Coronary artery (tissue), 2 donors: ENCODE measurements around the gene SOCS6.
A peak's percentile ranks its signal among the peaks of the same experiment; 100 is the strongest.

Experiments used
- DNase-seq: peaks from one replicate; pipeline ENCODE4 v3.0.0-alpha.2; 2017; ENCODE audit warnings: low spot score
- H3K27ac ChIP-seq, 2 donors: fragments of 200-600 bp; sonication (generic); one replicate each; pipeline ENCODE4 v1.5.1; 2016 to 2019
- H3K4me3 ChIP-seq: fragments of 200-600 bp; sonication (generic); 2 replicates; pipeline ENCODE4 v1.5.1; 2016; ENCODE audit warnings: mild to moderate bottlenecking, moderate library complexity
- CTCF ChIP-seq: fragments of 200-600 bp; sonication (generic); IDR thresholded peaks from one replicate; pipeline ENCODE4 v1.5.1; 2019; ENCODE audit warnings: antibody characterized with exemption

Gene SOCS6

GRCh38 chr18:70332694-70333093 is 43.8 kb downstream of the SOCS6 start:
- DNase-seq = no peak
- TF ChIP-seq CTCF = no peak
- Histone ChIP-seq H3K27ac (no peak overlapping the region), H3K4me3 (no peak overlapping the region)

GRCh38 chr18:70333316-70333715 is 44.5 kb downstream of the SOCS6 start:
- Histone ChIP-seq H3K4me3 (no peak overlapping the region), H3K27ac (no peak overlapping the region)
- TF ChIP-seq CTCF = no peak
- no peak for DNase-seq

- no peak for DNase-seq
These were observed 44.9 kb downstream of the SOCS6 start for GRCh38 chr18:70333757-70334156.

GRCh38 chr18:70334264-70334663 is 45.4 kb downstream of the SOCS6 start:
- H3K27ac ChIP-seq = peak overlapping the region in 1 of 2 donors; percentile 47

More at GRCh38 chr18:70333757-70334156, 44.9 kb downstream of the SOCS6 start:
- H3K27ac ChIP-seq = peak overlapping the region in 1 of 2 donors; percentile 47
- no peak overlapping the region for H3K4me3 ChIP-seq
- no peak for TF ChIP-seq CTCF

GRCh38 chr18:70334728-70335329 is 46.0 kb downstream of the SOCS6 start:
- TF ChIP-seq CTCF = no peak
- no peak for DNase-seq
- no peak overlapping the region for H3K27ac ChIP-seq
- no peak overlapping the region for H3K4me3 ChIP-seq

More at GRCh38 chr18:70334264-70334663, 45.4 kb downstream of the SOCS6 start:
- TF ChIP-seq CTCF = no peak
- H3K4me3 ChIP-seq = no peak overlapping the region
- DNase-seq = no peak

- TF ChIP-seq CTCF = no peak
- H3K27ac ChIP-seq = no peak overlapping the region
- H3K4me3 ChIP-seq = no peak overlapping the region
- DNase-seq = no peak
These were observed 47.3 kb downstream of the SOCS6 start for GRCh38 chr18:70335892-70336726.
